HL-60 (cell line): ENCODE data around the gene SMARCA1.

Experiments used
- DNase-seq, 2 experiments: peaks; one replicate each; pipeline ENCODE4 v3.0.0-alpha.2; 2010 to 2020; ENCODE audit warnings: low read depth in 1 of 2, low spot score in 1 of 2
- H3K27ac ChIP-seq: fragments of 250-450 bp; sonication (Bioruptor Pico); replicated peaks from 2 replicates; pipeline ENCODE4 v1.5.1; 2020; ENCODE audit warnings: mild to moderate bottlenecking, moderate library complexity
- H3K27me3 ChIP-seq: fragments of 250-450 bp; sonication (Bioruptor Pico); 2 replicates; pipeline ENCODE4 v1.5.1; 2021; ENCODE audit warnings: mild to moderate bottlenecking, moderate library complexity; ENCODE audit not compliant: insufficient read depth, poor library complexity, severe bottlenecking
- H3K4me3 ChIP-seq: replicated peaks from 2 replicates; pipeline ENCODE4 v1.5.1; 2011; ENCODE audit warnings: mild to moderate bottlenecking, control low read depth, low read length; ENCODE audit not compliant: insufficient read depth
- GABPA ChIP-seq: IDR thresholded peaks from 2 replicates; pipeline ENCODE4 v1.6.1; 2012; ENCODE audit warnings: low read depth
- POLR2AphosphoS5 ChIP-seq: IDR thresholded peaks from 2 replicates; pipeline ENCODE4 v1.6.1; 2012; ENCODE audit warnings: low read depth
- SPI1 ChIP-seq: IDR thresholded peaks from 2 replicates; pipeline ENCODE4 v1.6.1; 2012; ENCODE audit warnings: low read depth, mild to moderate bottlenecking, borderline replicate concordance
- TF ChIP-seq, protein P1 (sequence below): IDR thresholded peaks from 2 replicates; pipeline ENCODE4 v1.6.1; 2012; ENCODE audit warnings: low read depth; ENCODE audit not compliant: insufficient replicate concordance
- TF ChIP-seq, protein P2 (sequence below): IDR thresholded peaks from one replicate; pipeline ENCODE4 v1.5.1; 2011; ENCODE audit warnings: low read length, control low read depth, inconsistent platforms; ENCODE audit not compliant: insufficient read depth

The SMARCA1 gene

DNA sequence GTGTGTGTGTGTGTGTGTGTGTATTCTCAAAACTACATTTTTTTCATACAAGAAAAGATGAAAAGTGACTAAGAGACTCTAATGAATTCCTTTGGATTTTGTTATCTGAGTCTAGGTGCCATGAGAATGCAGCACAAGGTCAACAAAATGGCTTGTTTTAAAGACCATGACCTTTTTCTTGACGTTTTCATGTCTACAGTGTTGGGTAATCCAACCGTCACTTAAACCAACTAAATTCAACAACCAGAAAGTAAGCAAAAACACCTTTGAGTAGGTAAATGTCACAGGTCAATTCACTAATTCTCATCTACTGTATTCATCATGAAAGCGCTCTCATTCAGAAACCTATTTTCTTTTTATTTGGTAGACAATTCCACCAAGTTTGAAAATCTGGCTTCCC lies 3.1 kb downstream of the SMARCA1 start:
- TF ChIP-seq POLR2AphosphoS5: no peak
- TF ChIP-seq GABPA: no peak
- TF ChIP-seq, protein P1, sequence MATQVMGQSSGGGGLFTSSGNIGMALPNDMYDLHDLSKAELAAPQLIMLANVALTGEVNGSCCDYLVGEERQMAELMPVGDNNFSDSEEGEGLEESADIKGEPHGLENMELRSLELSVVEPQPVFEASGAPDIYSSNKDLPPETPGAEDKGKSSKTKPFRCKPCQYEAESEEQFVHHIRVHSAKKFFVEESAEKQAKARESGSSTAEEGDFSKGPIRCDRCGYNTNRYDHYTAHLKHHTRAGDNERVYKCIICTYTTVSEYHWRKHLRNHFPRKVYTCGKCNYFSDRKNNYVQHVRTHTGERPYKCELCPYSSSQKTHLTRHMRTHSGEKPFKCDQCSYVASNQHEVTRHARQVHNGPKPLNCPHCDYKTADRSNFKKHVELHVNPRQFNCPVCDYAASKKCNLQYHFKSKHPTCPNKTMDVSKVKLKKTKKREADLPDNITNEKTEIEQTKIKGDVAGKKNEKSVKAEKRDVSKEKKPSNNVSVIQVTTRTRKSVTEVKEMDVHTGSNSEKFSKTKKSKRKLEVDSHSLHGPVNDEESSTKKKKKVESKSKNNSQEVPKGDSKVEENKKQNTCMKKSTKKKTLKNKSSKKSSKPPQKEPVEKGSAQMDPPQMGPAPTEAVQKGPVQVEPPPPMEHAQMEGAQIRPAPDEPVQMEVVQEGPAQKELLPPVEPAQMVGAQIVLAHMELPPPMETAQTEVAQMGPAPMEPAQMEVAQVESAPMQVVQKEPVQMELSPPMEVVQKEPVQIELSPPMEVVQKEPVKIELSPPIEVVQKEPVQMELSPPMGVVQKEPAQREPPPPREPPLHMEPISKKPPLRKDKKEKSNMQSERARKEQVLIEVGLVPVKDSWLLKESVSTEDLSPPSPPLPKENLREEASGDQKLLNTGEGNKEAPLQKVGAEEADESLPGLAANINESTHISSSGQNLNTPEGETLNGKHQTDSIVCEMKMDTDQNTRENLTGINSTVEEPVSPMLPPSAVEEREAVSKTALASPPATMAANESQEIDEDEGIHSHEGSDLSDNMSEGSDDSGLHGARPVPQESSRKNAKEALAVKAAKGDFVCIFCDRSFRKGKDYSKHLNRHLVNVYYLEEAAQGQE: no peak
- TF ChIP-seq, protein P2, sequence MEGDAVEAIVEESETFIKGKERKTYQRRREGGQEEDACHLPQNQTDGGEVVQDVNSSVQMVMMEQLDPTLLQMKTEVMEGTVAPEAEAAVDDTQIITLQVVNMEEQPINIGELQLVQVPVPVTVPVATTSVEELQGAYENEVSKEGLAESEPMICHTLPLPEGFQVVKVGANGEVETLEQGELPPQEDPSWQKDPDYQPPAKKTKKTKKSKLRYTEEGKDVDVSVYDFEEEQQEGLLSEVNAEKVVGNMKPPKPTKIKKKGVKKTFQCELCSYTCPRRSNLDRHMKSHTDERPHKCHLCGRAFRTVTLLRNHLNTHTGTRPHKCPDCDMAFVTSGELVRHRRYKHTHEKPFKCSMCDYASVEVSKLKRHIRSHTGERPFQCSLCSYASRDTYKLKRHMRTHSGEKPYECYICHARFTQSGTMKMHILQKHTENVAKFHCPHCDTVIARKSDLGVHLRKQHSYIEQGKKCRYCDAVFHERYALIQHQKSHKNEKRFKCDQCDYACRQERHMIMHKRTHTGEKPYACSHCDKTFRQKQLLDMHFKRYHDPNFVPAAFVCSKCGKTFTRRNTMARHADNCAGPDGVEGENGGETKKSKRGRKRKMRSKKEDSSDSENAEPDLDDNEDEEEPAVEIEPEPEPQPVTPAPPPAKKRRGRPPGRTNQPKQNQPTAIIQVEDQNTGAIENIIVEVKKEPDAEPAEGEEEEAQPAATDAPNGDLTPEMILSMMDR: no peak
- no peak for TF ChIP-seq SPI1
- Histone ChIP-seq H3K27ac (no peak overlapping the region), H3K27me3 (peaks cover 5% of the 10 kb centered on the region), H3K4me3 (no peak overlapping the region)
- no peak for DNase-seq

DNA sequence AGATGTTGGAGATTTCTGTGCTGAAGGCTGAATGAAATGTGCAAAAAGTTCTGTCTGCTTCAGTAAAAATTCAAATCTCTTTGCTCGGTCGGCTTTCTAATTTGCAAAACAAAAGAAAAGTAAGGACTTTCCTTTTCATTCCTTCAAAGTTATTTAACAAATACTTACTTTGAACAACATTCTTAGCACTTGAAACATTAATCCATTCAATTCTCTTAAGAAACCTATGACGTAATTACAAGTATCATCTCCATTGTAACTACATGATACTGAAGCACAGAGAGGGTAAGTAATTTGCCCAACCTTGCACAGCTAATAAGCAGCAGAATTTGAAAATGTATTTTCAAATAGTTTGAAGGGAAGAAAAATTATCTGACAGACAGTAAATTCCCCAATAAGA lies 6.9 kb downstream of the SMARCA1 start:
- no peak for DNase-seq
- TF ChIP-seq, protein P2: no peak
- TF ChIP-seq SPI1 (no peak), POLR2AphosphoS5 (no peak)
- TF ChIP-seq, protein P1: no peak
- no peak overlapping the region for H3K27ac ChIP-seq
- no peak overlapping the region for H3K4me3 ChIP-seq
- H3K27me3 ChIP-seq: peaks cover 4% of the 10 kb centered on the region

DNA sequence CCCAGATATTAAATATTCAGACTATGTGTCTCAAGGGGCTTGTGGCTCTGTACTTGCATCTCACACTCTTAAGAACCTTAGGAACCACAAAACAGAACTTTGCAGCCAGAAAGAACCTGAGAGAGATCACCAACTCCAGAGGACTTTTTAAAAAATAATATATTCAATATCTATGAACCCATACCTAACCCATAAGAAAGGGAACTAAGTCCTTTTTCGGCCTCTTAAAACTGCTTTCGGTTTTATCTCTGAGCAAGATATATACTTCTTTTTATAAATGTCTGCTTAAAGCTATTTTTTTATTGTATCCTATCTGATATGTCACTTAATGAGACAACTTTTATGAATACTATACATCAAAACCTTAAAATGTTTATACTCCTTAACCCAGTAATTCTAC lies 10.9 kb downstream of the SMARCA1 start:
- Histone ChIP-seq H3K4me3 (no peak overlapping the region), H3K27ac (no peak overlapping the region), H3K27me3 (peaks cover 4% of the 10 kb centered on the region)
- TF ChIP-seq, protein P1: no peak
- TF ChIP-seq GABPA: no peak
- TF ChIP-seq, protein P2: no peak
- TF ChIP-seq SPI1: no peak
- TF ChIP-seq POLR2AphosphoS5: no peak
- no peak for DNase-seq
